GM10248 (cell line): ENCODE data around the gene SAP25.

Experiments
- CTCF ChIA-PET: fragments of 300-600 bp; sonication (Branson Sonifier 250); formaldehyde crosslinking; extraction: SDS; loops from one replicate; lab custom pipeline; 2021; ENCODE audit warnings: antibody characterized with exemption; lab: Yijun Ruan, JAX
- POLR2A ChIA-PET: fragments of 350-650 bp; sonication (Branson Sonifier 250); formaldehyde crosslinking; extraction: SDS; loops from one replicate; lab custom pipeline; 2020; ENCODE audit warnings: antibody characterized with exemption; lab: Yijun Ruan, JAX
- DNase-seq: peaks from one replicate; pipeline ENCODE4 v3.0.0; 2012; ENCODE audit errors: extremely low spot score
- TF ChIP-seq, protein P1 (sequence below): IDR thresholded peaks from 2 replicates; pipeline ENCODE4 v1.5.1; 2012; ENCODE audit warnings: mild to moderate bottlenecking, low read depth; ENCODE audit errors: extremely low read depth, missing control alignments, control extremely low read depth

SAP25 gene

DNA sequence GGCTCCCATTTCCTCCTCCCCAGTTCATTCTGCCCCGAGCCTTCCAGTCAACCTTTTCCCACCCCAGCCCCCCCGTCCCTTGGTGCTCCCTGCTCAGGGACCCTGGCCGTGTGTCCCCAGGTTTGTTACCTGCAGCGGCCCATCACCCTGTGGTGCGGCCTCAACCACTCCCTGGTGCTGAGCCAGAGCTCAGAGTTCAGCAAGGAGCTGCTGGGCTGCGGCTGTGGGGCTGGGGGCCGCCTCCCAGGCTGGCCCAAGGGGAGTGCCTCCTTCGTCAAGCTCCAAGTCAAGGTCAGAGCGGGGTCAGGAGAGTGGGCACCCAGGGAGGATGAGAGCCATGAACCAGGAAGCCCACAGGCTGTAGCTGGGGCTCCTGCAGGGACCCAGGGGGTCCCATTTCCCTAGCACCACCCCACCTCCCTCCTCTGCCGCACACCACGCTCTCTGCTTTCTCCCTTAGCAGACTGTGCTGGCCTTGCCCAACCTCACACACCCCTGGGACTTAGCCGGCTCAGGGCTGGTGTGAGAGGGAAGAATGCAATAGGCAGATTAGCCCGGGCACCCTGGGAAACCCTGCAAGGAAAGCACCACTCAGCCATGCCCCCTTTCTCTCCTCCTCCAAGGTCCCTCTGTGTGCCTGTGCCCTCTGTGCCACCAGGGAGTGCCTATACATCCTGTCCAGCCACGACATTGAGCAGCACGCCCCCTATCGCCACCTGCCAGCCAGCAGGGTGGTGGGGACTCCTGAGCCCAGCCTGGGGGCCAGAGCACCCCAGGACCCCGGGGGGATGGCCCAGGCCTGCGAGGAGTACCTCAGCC is 26.4 kb upstream of the SAP25 start:
- no peak for DNase-seq
- CTCF ChIA-PET = interaction anchor here (1.2 to 2.7 kb wide), 2 partner anchors 13 to 14 kb away, joined by 3 to 8 read pairs; partner anchors contain the start of genes FBXO24 and LRCH4
- TF ChIP-seq, protein P1, sequence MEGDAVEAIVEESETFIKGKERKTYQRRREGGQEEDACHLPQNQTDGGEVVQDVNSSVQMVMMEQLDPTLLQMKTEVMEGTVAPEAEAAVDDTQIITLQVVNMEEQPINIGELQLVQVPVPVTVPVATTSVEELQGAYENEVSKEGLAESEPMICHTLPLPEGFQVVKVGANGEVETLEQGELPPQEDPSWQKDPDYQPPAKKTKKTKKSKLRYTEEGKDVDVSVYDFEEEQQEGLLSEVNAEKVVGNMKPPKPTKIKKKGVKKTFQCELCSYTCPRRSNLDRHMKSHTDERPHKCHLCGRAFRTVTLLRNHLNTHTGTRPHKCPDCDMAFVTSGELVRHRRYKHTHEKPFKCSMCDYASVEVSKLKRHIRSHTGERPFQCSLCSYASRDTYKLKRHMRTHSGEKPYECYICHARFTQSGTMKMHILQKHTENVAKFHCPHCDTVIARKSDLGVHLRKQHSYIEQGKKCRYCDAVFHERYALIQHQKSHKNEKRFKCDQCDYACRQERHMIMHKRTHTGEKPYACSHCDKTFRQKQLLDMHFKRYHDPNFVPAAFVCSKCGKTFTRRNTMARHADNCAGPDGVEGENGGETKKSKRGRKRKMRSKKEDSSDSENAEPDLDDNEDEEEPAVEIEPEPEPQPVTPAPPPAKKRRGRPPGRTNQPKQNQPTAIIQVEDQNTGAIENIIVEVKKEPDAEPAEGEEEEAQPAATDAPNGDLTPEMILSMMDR = no peak
- POLR2A ChIA-PET = no interaction called here

DNA sequence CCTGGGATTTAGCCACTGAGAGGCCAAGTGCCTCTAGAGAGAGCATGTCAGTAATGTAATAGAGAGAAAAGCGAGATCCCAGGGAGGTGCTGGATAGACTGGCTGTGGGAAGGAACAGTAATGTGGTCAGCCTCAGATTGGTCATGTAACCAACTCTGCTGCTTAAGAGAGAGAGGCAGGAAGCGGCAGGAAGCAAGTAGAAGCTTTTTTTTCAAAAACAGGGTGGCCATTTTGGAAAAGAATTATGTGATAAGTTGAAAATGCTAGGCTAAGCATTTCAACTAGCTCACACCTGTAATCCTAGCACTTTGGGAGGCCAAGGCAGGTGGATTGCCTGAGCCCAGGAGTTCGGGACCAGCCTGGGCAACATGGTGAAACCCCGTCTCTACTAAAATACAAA is 24.7 kb upstream of the SAP25 start:
- ChIA-PET CTCF (interaction anchor here (1.1 to 2.7 kb wide), 3 partner anchors 10 to 35 kb away, joined by 3 to 8 read pairs (median 5); partner anchors contain the start of genes FBXO24 and LRCH4), POLR2A (no interaction called here)

DNA sequence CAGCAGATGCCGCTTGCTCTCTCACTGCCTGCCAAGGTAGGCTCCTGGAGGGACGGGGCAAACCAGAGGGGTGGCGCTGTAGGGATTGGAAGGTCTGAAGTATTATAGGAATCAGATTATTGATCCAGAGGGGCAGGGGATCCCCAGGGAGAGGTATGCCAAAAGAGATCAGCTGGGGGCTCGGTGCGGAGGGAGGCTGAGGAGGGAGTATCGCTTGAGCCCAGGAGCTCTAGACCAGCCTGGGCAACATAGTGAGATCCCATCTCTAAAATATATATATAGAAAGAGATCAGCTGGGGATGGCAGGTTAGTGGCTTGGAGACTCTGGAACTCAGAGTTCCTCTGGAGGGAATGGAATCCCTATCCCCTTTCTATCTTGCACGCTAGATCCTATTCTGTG is 21.5 kb upstream of the SAP25 start:
- TF ChIP-seq, protein P1 = no peak
- ChIA-PET CTCF (interaction anchor here (1.8 to 2.1 kb wide), 2 partner anchors 22 to 31 kb away, joined by 4 to 5 read pairs; no protein-coding TSS in a partner anchor), POLR2A (no interaction called here)
- no peak for DNase-seq

More for the DNA sequence above, 24.7 kb upstream of the SAP25 start:
- no peak for DNase-seq
- TF ChIP-seq, protein P1 = no peak

DNA sequence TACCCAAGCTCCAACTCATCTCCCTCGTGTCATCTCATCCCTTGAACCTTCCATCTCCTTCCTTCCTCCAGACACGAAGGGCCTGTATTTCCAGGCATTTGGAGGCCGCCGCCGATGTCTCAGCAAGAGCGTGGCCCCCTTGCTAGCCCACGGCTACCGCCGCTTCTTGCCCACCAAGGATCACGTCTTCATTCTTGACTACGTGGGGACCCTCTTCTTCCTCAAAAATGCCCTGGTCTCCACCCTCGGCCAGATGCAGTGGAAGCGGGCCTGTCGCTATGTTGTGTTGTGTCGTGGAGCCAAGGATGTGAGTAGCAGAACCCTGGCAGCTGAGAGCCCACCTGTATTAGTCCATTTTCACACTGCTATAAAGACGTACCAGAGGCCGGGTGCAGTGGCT is 17.9 kb upstream of the SAP25 start:
- TF ChIP-seq, protein P1 = no peak
- ChIA-PET POLR2A (no interaction called here), CTCF (interaction anchor here (0.8 to 4.0 kb wide), 3 partner anchors 11 to 261 kb away, joined by 3 to 21 read pairs (median 3); partner anchors contain the start of genes PCOLCE and SLC12A9)
- no peak for DNase-seq

DNA sequence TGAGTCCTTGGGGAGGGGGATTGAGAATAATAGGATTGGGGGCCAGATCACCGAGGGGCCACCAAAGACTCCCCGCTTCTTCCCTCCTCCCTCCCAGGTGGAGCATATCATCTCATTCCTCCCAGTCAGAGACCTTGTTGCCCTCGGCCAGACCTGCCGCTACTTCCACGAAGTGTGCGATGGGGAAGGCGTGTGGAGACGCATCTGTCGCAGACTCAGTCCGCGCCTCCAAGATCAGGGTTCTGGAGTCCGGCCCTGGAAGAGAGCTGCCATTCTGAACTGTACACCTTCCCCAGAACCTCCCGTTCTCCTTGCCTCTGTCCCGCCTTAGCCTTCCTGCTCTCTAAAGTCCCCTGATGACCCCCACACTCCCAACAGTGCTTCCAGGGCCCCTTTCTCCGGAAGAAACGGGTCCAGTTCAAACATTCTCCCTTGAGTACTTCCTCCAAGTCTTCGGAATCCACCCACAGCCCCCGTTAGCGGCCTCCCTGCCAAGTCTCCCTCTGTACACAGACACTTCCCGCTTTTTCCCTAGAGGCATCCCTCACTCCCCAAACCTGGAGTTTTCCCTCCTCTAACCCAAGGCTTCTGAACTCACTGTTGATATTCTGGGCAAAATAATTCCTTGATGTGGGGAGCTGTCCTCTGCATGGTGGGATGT is 16.5 kb upstream of the SAP25 start:
- POLR2A ChIA-PET = no interaction called here
- DNase-seq = no peak
- TF ChIP-seq, protein P1 = no peak
- CTCF ChIA-PET = interaction anchor here (0.9 to 4.4 kb wide), 7 partner anchors 12 to 677 kb away, joined by 3 to 21 read pairs (median 16); partner anchors contain the start of genes PCOLCE and POP7

DNA sequence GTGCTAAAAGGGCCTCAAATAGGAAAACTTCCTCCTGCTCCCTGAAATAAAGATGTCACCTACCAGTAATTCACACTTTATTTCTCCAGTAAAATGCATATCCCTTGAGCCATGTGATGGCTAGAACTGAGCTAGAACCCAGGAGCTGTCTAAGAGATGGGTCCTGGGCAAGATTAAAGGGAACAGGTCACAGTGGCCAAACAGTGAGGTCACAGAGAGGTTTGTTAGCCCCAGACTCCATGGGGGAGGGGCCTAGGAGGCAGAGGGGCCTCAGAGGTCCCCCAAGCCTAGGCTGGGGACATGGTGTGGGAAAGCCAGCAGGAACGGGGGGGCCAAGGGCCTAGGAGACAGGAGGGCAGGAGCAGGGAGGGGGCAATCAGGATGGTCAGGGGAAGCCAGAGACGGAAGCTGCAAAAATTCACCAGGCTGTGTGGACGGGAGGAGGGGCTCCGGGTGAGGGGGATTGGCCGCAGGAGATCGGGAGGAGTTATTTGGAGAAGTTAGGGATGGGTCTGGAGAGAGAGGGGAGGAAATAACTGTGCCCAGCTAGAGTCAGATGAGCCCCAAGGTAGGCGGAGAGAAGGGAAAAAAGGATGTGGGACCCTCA is 15.7 kb upstream of the SAP25 start:
- ChIA-PET POLR2A (no interaction called here), CTCF (interaction anchor here (0.7 to 4.4 kb wide), 15 partner anchors 9 to 124 kb away, joined by 3 to 21 read pairs (median 5); partner anchors contain the start of genes PCOLCE and POP7)
- TF ChIP-seq, protein P1 = no peak
- no peak for DNase-seq
